Activated CD4-positive, CD25-positive, alpha-beta regulatory T cell treated with anti-CD3 and anti-CD28 coated beads, Interleukin-2, amount 50 U/mL, for 24 hours (primary cell): ENCODE data around the gene GALP.
"Not testable (repeated sequence)": the region's sequence is repeated elsewhere in the genome, so short reads cannot be mapped to it uniquely, and the experiment has no call there.

Experiments
- ATAC-seq, 2 donors: fragments of 150-1000 bp; cut with Tn5 transposase; one replicate each; pipeline ENCODE4 v1.10.0; 2021; ENCODE audit warnings: mild to moderate bottlenecking in 1 of 2, moderate library complexity in 1 of 2

Gene GALP

DNA sequence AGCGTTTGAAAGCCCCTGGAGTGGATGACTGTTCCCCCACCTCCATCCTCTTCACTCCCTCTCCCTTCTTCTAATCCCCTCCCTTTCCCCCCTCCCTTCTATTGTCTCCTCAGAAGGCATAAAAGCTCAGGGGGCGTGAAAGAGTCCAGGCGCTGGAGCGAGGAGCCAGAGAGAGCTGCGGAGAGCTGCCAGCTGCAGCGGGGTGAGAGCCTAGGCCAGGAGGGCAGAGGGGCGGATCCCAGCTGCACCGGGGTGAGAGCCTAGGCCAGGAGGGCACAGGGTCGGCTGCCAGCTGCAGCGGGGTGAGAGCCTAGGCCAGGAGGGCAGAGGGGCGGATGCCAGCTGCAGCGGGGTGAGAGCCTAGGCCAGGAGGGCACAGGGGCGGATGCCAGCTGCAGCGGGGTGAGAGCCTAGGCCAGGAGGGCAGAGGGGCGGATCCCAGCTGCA lies at the start of gene GALP:
GALP (plus strand) TSS at position 148 of the 447 bp plus-strand sequence. CDS start 1,101 bp downstream, outside the sequence.
- ATAC-seq: not testable (repeated sequence)

DNA sequence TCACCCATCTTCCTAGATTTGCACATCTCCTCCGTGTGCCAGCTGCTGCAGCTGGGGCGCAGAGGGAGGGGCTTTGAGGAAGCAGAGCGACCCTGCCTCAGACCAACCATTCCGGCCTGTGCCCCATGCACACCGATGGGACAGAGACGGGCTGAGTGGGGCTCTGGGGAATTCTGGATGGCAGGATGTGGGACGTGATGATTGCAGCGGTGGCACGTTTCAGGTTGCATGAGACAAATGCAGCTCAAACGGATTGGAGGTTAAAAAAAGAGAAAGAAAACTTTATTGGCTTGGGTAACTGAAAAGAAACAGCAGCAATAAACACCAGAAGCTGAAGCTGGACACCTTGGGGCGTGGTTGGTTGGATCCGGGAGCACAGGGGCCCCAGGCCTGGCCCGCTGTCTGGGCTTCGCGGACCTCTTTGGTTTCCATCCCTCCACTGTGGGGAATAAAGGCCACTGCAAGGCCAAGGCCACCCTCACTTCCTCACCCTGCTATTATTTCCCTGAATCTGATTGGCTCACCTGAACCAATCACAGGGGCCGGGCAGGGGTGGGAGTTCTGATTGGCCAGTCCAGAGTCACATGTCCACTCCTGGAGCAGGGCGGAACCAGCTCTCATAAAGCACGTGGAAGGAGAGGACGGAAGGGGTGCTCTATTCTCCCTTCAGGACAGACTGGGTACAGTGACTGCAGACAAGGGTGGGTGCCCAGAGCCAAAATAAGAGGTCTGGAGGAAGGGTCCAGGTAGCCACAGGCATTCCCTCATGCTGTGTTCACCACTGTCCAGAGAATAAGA lies 48.6 kb upstream of the GALP start:
- ATAC-seq: no peak

DNA sequence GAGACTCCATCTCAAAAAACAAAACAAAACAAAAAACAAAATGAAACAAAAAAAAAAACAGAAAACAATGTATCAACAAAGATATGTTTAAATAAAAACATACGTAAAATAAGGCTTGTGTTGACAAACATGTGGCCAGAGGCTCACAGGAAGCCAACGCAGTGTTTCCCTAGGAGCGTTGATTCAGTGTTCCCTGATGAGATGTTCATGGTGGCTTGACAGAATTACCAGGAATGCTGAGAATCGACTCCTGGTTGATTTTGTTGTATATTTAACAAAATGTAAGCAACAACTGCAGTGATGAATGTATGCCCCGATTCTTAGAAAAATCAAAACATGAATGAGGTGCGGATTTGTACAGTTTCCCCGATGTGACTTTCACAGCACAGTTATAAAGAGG lies 45.8 kb upstream of the GALP start:
- no peak for ATAC-seq

DNA sequence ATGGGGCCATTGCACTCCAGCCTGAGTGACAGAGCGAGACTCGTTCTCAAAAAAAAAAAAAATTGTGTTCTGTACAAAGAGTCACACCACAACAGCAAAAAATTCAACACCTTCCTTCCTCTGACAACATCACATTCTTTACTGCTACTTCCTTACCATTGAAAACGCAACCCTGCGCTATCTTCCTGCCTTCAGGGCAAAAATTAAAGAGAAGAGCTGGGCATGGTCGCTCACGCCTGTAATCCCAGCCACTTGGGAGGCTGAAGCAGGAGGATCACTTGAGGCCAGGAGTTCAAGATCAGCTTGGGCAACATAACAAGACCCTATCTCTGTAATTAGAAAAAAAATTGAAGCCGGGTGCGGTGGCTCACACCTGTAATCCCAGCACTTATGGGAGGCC lies 44.2 kb upstream of the GALP start:
- ATAC-seq: no peak

DNA sequence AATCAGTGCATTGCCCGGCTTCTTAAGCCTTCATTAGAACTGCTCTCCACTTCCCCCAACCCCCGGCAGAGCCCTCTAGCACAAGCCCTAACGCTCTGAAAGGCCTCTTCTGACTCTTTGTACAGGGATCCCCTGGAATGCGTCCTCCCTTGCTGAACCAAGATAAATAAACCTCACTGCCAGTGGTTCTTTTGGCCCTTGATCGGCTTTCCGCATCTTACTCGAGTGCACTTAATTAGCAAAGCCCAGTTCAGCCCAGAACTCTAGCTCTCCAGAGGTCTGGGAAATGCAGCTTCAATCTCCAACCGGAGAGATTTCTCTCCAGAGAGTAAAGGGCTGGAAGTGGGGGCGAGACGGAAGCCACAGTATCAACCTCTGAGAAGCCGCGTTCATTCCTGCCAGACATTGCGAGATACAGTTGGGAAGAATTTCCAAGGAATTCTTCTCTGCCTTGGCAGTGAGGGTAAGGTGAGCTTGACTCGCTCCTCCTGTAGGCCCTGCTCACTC lies 43.4 kb upstream of the GALP start:
- no peak for ATAC-seq

DNA sequence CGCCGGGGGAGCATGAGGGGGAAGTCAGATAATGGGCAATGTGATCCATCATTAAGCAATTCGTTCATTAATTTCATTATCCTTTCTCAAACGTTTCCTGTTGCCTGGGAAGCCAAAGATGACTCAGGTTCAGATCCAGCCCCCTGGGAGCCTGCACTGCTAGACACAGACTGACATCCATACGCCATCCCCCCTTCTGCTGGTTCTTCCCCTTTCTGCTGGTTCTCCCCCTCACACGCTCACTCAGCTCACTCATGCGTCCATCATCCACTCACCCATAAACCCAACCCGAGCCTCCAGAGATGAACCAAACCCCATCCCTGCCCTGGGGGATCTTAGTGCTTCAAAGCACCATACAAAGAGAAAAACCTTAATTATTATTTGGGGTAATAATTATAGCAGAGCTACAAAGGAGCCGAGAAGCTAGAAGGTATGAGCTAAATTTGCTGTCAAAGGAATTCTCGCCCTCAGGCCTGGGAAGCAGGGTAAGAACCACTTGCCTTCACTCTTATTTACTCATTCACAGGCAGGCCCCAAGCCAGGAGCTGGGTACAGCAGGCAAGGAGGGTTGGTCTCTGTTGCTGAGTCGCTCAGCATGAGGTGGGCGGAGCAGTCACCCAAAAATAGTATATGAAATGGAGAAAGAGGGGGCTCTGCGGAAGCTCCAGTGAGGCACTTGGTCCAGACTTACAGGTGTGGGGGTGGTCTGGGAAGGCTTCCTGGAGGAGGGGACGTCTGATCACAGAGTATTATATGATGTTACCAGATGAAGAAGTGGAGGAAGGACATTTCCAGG lies 41.8 kb upstream of the GALP start:
- no peak for ATAC-seq

- no peak for ATAC-seq
Observed at GRCh38 chr19:56134654-56134921, 41.2 kb upstream of the GALP start.

DNA sequence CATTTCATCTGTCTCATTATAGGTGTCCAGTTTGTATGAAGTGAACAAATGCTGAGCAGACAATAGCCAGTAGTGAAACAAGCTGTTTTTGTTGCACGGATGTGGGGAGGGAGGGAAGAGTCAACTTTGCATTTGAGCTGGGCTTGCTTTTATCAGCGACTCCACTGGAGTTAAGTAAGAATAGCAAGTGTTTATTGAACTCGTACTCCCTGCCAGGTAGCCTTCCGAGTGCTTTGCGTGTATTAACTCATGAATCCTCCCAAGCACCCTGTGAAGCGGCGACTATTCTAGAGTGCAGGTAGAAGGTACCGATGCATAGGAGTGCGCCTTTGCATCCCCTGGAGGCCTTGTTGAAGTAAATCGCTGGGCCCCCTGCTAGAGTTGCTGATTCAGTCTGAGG lies 39.4 kb upstream of the GALP start:
- no peak for ATAC-seq

- ATAC-seq: no peak
Observed at GRCh38 chr19:56137405-56137804, 38.4 kb upstream of the GALP start.

DNA sequence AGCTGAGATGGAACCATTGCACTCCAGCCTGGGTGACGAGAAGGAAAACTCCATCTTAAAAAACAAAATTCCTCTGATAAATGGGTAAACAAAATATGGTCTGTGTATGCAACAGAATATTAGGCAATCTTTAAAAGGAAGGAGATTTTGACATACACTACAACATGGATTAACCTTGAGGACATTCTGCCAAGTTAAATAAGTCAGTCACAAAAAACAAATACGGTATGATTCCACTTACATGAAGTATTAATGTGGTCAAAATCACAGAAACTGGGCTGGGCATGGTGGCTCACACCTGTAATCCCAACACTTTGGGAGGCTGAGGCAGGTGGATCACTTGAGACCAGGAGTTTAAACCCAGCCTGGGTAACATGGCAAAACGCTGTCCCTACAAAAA lies 37.7 kb upstream of the GALP start:
- no peak for ATAC-seq

DNA sequence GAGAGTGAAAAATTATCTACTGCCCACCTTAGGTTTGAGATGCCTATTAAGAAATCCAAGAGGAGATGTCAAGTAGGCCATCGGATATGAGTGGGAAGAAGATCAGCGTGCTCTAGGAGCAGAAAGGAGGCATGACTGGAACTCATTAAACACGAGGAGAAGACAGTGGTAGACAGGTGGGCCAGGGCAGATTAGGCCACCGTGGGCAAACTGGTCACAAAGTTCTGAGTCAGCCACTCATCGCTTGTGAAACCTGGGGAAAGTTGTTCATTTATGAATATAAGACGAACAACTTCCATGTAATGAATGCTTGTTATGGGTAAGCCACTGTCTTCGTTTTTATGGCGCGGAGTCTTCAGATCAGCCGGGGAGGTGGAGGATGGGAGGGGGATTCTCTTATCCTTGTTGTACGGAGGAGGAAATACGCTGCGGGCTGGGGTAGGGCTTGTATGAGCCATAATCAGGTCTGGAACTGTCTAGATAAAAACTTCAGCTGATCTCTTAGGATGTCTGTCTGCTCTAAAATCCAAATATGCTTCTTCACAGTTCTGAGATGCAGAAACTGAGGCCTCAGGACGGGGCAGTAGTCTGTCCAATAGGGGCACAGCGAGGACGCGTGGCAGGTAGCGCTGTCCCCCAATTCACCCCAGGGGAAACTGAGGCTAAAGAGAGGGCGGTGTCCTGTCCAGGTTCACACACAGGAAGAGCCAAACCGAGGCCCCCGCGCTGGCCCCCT lies 35.8 kb upstream of the GALP start:
- ATAC-seq: no peak

- peak; percentile 92 for ATAC-seq
Observed at GRCh38 chr19:56140583-56141416, 35.0 kb upstream of the GALP start, which contains the start of gene ZNF444. TSS of gene ZNF444 (plus strand) at chr19:56141287. CDS start at chr19:56146912, 5,625 bp downstream.

- ATAC-seq: no peak
Observed at GRCh38 chr19:56141417-56141993, 34.3 kb upstream of the GALP start.

- no peak for ATAC-seq
Observed at GRCh38 chr19:56142087-56142787, 33.6 kb upstream of the GALP start.

- no peak for ATAC-seq
Observed at GRCh38 chr19:56142897-56143434, 32.8 kb upstream of the GALP start.

- no peak for ATAC-seq
Observed at GRCh38 chr19:56144376-56144775, 31.4 kb upstream of the GALP start.

DNA sequence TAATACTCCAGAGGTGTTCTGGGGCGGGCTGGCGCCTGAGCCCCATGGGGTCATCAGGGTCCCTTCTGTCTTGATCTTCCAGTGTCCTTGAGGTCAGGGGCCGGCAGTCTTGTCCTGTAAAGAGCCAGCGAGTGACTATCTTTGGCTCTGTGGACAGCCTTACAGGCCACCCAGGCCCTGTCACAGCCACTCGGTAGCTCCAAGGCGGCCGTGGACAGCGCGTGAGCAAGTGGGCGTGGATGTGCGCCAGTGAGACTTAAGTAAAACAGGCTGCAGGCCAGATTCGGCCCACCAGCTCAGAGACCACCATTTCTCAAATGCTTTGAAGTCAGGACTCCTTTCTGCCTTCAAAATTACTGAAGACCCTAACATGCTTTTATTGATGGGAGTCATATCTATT lies 31.0 kb upstream of the GALP start:
- no peak for ATAC-seq

- no peak for ATAC-seq
Observed at GRCh38 chr19:56145698-56146097, 30.1 kb upstream of the GALP start.

DNA sequence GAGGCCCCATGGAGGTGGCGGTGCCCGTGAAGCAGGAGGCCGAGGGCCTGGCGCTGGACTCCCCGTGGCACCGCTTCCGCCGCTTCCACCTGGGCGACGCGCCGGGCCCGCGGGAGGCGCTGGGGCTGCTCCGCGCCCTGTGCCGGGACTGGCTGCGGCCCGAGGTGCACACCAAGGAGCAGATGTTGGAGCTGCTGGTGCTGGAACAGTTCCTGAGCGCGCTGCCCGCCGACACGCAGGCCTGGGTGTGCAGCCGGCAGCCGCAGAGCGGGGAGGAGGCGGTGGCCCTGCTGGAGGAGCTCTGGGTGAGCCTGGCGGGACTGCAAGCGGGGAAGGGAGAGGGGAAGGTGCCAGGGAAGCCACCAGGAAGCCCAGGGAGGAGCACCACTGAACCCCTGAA lies 28.9 kb upstream of the GALP start:
- no peak for ATAC-seq

- ATAC-seq: no peak
Observed at GRCh38 chr19:56147307-56147706, 28.5 kb upstream of the GALP start.

GRCh38 chr19:56148096-56148495 lies 27.7 kb upstream of the GALP start:
- ATAC-seq: no peak
